Activated CD4-positive, alpha-beta T cell treated with anti-CD3 and anti-CD28 coated beads, Interleukin-2, amount 50 U/mL, for 16 hours (primary cell): Measurements from ENCODE around the gene HOMER2.
"Not testable (repeated sequence)": the region's sequence is repeated elsewhere in the genome, so short reads cannot be mapped to it uniquely, and the experiment has no call there.

Source experiments
- DNase-seq: peaks from one replicate; pipeline ENCODE4 v3.0.0-alpha.2; 2020

HOMER2 gene

DNA sequence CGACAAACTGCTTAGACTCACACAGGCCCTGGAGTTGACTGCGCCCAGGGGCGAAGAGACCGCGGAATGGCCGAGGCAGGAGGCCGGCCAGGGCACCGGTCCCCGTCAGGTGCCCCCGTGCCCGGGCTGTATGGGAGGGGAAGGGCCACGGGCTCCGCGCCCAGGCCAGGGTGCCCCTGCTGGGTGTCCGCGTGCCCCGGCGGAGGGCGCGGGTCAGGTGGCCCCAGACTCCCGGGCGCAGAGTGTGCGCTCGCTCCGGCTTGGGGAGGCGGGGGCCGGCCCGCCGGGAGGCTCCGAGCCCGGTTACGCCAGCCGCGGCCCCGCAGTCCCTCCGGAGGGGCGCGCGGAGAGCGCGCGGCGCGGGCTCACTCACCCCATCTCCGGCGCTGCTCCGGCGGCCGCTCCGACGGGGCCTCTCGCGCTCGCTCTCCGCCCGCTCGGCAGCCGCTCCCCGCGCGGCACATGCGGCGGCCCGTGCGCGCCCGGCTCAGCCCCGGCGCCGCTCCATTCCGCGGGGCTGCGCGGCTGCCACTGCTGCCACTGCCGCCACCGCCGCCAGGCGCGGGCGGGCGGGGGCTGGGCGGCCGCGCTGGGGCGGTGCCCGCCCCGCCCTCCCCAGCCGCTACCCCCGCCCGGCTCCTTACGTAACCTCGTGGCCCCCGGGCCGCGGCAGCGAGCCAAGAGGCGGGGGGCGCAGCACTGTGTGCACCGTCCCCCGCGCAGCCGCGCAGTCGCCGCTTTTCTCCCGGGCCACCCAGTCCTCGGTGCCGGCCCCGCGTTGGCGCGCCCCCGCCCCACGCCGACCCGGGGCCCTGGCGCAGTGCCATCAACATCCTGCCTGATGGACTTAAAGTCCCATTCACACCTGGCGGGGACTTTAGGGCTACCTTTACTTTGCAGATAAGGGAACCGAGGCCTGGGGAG lies at the start of gene HOMER2:
Gene HOMER2 (minus strand): TSS at position 563 of the 924 bp plus-strand sequence. CDS start 185 bp downstream, at position 378.
- no peak for DNase-seq

- not testable (repeated sequence) for DNase-seq
Observed at GRCh38 chr15:83000672-83001031, 48.1 kb upstream of the HOMER2 start.

DNA sequence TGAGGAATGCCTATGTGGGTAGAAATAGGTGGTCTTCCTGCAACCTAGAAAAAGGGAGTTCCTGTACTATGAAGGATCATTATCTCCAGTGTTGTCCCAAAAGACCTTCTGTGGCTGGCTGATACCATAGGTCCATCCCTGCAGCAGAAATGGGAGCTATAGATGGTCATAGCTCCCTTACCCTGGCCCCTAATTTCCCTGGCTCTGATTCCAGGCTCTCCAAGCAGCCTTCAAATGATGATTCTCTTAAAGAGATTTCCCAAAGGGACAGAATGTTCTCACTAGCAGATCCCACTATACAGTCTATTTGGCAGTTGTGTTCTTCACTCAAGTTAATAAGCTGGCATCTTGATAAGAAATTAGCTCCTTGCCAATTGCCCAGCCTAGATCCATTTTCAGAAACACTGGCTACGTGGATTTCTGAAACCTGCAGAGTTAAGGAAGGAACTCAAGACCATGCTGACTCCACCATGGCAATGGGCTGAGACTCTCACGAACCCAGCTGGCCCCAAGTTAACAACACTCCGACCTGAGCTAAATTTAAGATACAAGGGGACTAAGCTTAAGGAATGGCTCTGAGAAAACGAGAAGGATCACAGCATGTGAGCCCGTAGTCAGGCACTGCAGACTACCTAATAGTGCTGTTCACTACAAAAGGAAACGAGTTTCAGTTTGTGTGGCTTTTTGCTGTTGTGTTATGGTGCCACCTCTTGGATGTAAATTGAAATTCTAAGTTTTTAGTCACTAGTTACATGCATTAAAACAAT lies 47.6 kb upstream of the HOMER2 start:
- peak; percentile 69 for DNase-seq

GRCh38 chr15:82999426-82999825 lies 46.9 kb upstream of the HOMER2 start:
- no peak for DNase-seq

DNA sequence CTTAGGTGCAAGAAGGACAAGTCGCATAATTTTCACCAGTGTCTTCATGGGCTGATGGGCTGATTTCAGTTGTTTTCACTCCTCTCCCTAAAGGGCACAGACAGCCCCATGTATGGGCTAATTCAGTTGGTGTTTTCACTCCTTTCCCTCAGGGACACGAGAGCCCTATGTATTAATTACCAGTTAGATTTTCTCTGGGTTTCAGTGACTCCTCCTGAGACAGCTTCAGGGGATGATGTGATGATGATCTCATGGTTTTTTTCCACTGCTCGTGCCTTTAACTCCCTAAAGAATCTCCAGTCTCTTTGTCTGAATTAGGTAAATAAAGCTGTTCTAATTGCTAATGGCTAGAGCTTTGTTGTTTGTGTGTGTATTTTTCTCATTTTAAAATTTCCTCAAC lies 43.4 kb upstream of the HOMER2 start:
- no peak for DNase-seq

DNA sequence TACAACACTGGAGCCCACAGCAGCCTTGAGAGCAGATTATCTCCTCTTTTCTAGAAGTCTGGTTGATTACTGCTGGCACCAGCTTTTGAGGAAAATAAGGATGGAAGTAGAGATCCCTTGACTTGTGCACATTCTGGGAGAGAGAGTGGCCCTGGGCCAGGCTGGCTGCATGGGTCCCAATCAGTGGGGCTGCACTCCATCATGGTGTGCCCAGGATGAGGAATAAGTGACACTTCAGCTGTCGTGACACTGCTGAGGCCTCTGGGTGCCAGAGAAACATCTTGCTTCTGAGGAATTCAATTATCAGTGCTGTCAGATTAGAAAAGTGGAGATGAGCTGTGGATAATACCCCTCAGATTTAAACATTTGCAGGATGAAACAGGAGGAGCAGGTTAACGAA lies 42.6 kb upstream of the HOMER2 start:
- no peak for DNase-seq

- DNase-seq = no peak
Observed at GRCh38 chr15:82993144-82993543, 40.6 kb upstream of the HOMER2 start.

GRCh38 chr15:82992436-82992998 lies 40.0 kb upstream of the HOMER2 start:
- DNase-seq = no peak

GRCh38 chr15:82986442-82986780 lies 33.9 kb upstream of the HOMER2 start:
- peak; percentile 20 for DNase-seq

DNA sequence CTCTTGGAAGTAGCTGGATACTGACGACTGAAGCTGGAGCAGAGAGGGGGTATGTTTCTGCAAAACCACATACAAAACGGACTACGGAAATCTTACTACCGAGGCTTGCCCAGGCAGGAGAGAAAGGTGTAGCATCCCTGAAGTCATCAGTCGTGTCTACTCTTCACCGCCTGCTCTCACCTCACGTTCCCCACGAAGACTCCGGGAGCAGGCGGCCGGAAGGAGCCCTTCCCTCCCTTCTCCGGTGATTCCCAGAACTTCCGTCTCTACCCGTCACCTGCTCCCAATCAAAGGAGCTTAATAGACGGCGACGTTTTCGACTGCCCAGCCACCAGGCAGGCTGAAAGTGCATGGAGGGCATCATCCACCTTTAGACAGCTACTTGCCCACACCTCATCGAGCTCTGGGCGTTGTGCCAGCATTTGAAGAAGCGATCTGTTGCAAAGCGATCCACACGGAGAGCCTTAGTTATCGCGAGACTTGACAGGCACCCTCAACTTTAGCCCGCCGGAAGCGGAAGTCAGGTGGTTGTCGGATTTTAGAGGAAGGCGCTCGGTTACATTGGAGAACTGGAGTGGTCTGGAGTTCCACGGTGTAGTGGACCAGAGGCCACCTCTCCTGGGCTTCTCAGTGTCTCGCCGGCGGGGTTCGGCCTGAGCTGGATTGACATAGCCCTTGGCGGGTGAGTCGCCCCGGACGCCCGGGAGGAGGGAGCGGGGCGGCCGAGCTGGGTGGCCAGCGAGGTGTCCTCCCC lies 33.3 kb upstream of the HOMER2 start, which contains the start of gene RAMAC:
Gene RAMAC (plus strand): TSS at position 523 of the 754 bp plus-strand sequence. CDS start 2,809 bp downstream, outside the sequence.
- DNase-seq = peak; percentile 93

GRCh38 chr15:82980981-82981380 lies 28.5 kb upstream of the HOMER2 start:
- no peak for DNase-seq

GRCh38 chr15:82979726-82980125 lies 27.2 kb upstream of the HOMER2 start:
- no peak for DNase-seq

GRCh38 chr15:82978438-82978837 lies 25.9 kb upstream of the HOMER2 start:
- no peak for DNase-seq

GRCh38 chr15:82977076-82977475 lies 24.6 kb upstream of the HOMER2 start:
- no peak for DNase-seq

DNA sequence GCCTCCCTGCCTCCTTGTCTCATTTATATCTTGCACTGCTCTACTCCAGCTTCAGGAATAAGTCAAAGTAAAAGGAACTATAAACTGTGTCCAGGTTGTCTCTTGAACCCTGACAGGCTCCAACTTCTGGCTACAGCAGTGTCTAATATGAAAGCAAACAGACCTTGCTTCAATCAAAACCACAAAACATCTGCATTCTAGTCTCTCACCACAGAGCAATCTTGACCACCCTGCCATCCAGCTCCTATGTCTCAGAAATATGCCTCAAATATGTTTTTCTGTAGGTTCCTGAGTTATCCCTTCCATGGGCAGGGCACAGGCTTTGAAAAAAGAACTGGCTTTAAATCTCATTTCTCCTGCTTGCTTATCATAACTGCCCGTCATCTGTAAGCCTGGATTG lies 20.5 kb upstream of the HOMER2 start:
- no peak for DNase-seq

DNA sequence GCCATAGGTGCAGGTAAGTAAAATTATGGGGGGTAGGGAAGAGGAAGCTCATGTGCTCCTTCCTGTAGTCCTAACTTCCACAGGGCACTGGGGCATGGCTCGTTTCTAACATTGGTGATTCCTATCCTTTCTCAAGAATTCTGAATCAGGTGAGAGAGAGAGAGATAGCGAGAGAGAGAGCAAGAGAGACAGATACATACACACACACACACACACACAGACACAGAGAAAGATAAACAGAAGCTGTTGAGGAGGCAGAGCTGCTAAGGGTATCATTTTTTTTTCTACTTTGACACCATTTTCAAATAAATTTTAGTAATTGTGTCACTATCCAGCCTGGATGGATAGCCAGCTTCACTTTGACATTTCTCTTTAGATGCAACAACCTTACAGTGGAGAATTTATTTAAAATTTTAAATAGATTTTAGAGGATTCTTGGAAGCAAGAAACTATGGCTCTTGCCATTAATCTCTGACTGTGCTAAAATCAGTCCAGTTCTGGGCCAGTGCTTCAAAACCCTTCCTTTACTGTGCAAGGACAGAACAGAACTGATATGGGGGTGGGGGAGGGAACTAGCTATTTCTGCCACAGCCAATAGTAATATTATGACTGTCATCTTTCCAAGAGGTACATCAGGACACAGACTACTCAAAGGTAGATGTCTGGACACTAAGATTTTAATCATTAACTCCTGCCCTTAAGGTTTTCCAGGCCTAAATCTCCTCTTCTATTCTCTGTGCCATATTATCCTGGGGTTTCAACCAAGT lies 18.9 kb upstream of the HOMER2 start:
- no peak for DNase-seq

GRCh38 chr15:82970696-82971095 lies 18.2 kb upstream of the HOMER2 start:
- no peak for DNase-seq

- DNase-seq = no peak
Observed at GRCh38 chr15:82970078-82970686, 17.7 kb upstream of the HOMER2 start.

DNA sequence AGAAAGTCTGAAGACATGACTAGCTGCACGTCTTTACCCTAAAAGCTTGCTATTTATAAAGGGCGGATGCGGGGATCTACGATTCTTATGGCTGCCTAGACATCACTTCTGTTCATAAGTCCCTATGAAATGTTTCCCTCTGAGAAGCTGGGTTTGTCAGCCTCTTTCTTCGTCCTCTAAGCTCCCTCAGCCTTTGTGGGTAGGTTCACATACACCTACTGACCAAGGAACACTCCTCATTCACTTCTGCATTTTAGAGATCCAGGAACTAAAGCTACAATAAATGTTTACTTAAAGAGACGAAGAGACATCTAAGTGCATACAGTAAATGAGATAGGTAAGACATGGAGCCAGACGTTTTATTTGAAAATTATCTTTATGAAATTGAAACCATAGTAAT lies 16.8 kb upstream of the HOMER2 start:
- no peak for DNase-seq

DNA sequence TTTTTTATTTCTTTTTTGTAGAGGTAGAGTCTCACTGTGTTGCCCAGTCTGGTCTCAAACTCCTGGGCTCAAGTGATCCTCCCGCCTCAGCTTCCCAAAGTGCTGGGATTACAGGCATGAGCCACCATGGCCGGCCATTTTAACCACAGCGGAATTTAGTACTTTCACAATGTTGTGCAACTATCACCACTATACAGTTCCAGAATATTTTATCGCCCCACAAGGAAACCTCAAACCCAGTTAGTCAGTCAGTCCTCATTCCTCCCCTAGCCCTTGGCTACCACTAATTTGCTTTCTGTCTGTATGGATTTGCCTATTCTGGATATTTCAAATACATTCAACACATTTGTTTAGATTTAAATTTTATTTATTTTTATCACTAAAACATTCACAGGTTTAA lies 15.5 kb upstream of the HOMER2 start:
- no peak for DNase-seq

DNA sequence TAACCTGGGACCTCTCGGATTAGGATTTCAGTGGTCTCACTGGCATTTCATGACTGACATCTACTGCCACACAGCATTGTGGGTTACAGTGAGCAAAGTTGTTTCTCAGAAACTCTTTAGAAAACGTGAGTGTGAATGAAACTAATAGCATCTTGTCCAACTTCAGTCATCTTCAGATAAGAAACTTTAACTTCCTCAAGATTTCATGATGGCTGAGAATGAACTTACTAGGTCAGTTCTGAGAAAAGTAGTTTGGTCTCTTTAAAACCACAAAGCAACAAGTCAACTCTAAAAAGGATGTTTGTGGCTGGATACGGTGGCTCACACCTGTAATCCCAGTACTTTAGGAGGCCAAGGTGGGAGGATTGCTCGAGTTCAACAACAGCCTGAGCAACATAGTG lies 14.2 kb upstream of the HOMER2 start:
- peak; percentile 83 for DNase-seq

GRCh38 chr15:82964890-82965289 lies 12.4 kb upstream of the HOMER2 start:
- no peak for DNase-seq
